Measurements from ENCODE around the gene ZDHHC19.

- TF ChIP-seq POLR2A (IDR thresholded peaks at IDR 0.05) = no peak
- no peak for TF ChIP-seq CTCF (IDR thresholded peaks at IDR 0.05)
These were observed 9.8 kb upstream of the ZDHHC19 start for GRCh38 chr3:196220991-196221390.
